ENCODE results near the gene ADAM10. TPM values are rescaled to one million over a fixed set of nuclear protein-coding genes. Genes with fewer than 3 reads are reported as not detected.

ADAM10 gene
- polyA plus RNA-seq, 1 of the 3 experiments (the other 2 are of a cell fraction), result 83.5 TPM

DNA sequence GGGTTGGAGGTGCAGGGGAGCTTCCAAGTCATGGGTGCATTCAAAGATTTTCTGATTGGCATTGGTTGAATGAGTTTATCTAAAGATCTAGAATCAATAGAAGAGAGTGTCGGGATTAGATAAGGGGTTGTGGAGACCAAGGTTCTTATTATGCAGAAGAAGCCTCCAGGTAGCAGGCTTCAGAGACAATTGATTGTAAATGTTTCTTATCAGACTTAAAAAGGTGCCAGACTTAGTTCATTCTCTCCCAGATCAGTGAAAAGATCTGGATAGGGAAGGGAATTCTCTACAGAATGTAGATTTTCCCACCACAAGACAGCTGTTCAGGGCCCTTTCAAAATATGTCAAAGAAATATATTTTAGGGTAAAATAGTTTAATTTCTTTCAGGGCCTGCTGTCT is 188.2 kb downstream of the ADAM10 start:
- CTCF ChIA-PET, result no interaction called here

More for the DNA sequence above, 188.2 kb downstream of the ADAM10 start:
- no peaks in the 10 kb centered on the region for H3K9me3 ChIP-seq
- no peaks in the 10 kb centered on the region for H3K9me2 ChIP-seq
- no peaks in the 10 kb centered on the region for H3F3A ChIP-seq (replicated peaks; ENCODE audit: insufficient read depth)
- WGBS (ENCODE audit: low lambda C conversion rate), result 0% methylated on average over 1 of the region's 1 CpG
- TF ChIP-seq, protein P1, sequence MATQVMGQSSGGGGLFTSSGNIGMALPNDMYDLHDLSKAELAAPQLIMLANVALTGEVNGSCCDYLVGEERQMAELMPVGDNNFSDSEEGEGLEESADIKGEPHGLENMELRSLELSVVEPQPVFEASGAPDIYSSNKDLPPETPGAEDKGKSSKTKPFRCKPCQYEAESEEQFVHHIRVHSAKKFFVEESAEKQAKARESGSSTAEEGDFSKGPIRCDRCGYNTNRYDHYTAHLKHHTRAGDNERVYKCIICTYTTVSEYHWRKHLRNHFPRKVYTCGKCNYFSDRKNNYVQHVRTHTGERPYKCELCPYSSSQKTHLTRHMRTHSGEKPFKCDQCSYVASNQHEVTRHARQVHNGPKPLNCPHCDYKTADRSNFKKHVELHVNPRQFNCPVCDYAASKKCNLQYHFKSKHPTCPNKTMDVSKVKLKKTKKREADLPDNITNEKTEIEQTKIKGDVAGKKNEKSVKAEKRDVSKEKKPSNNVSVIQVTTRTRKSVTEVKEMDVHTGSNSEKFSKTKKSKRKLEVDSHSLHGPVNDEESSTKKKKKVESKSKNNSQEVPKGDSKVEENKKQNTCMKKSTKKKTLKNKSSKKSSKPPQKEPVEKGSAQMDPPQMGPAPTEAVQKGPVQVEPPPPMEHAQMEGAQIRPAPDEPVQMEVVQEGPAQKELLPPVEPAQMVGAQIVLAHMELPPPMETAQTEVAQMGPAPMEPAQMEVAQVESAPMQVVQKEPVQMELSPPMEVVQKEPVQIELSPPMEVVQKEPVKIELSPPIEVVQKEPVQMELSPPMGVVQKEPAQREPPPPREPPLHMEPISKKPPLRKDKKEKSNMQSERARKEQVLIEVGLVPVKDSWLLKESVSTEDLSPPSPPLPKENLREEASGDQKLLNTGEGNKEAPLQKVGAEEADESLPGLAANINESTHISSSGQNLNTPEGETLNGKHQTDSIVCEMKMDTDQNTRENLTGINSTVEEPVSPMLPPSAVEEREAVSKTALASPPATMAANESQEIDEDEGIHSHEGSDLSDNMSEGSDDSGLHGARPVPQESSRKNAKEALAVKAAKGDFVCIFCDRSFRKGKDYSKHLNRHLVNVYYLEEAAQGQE (IDR thresholded peaks at IDR 0.05; ENCODE audit: low read depth, low read length), result no peak
- TF ChIP-seq GATA2 (CRISPR knock-in tag; IDR thresholded peaks at IDR 0.05), result no peak
- no peak for TF ChIP-seq TCF12 (IDR thresholded peaks at IDR 0.05)
- TF ChIP-seq SIN3A (IDR thresholded peaks at IDR 0.05; ENCODE audit: borderline replicate concordance, low read depth, low read length), result no peak
- no peak for TF ChIP-seq NFIC (IDR thresholded peaks at IDR 0.05; ENCODE audit: borderline replicate concordance)
- no peak for TF ChIP-seq GABPA (IDR thresholded peaks at IDR 0.05; ENCODE audit: low read depth)
- no peak for TF ChIP-seq SMC3 (IDR thresholded peaks at IDR 0.05; ENCODE audit: low read depth, low read length)
- TF ChIP-seq MEF2A (IDR thresholded peaks at IDR 0.05; ENCODE audit: borderline replicate concordance, low read depth), result no peak
- TF ChIP-seq NRF1 (IDR thresholded peaks at IDR 0.05; ENCODE audit: low read depth, low read length), result no peak
- TF ChIP-seq, protein P2, sequence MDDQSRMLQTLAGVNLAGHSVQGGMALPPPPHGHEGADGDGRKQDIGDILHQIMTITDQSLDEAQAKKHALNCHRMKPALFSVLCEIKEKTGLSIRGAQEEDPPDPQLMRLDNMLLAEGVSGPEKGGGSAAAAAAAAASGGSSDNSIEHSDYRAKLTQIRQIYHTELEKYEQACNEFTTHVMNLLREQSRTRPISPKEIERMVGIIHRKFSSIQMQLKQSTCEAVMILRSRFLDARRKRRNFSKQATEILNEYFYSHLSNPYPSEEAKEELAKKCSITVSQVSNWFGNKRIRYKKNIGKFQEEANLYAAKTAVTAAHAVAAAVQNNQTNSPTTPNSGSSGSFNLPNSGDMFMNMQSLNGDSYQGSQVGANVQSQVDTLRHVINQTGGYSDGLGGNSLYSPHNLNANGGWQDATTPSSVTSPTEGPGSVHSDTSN (IDR thresholded peaks at IDR 0.05), result no peak
- TF ChIP-seq, protein P3, sequence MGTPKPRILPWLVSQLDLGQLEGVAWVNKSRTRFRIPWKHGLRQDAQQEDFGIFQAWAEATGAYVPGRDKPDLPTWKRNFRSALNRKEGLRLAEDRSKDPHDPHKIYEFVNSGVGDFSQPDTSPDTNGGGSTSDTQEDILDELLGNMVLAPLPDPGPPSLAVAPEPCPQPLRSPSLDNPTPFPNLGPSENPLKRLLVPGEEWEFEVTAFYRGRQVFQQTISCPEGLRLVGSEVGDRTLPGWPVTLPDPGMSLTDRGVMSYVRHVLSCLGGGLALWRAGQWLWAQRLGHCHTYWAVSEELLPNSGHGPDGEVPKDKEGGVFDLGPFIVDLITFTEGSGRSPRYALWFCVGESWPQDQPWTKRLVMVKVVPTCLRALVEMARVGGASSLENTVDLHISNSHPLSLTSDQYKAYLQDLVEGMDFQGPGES (IDR thresholded peaks at IDR 0.05; ENCODE audit: low read depth, low read length), result no peak
- TF ChIP-seq, protein P4, sequence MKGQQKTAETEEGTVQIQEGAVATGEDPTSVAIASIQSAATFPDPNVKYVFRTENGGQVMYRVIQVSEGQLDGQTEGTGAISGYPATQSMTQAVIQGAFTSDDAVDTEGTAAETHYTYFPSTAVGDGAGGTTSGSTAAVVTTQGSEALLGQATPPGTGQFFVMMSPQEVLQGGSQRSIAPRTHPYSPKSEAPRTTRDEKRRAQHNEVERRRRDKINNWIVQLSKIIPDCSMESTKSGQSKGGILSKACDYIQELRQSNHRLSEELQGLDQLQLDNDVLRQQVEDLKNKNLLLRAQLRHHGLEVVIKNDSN (IDR thresholded peaks at IDR 0.05; ENCODE audit: borderline replicate concordance, low read depth), result no peak
- TF ChIP-seq FOSL2 (IDR thresholded peaks at IDR 0.05; ENCODE audit: borderline replicate concordance, low read depth), result no peak
- TF ChIP-seq POLR2AphosphoS5 (IDR thresholded peaks at IDR 0.05; ENCODE audit: low read depth, low read length), result no peak
- H3K4me1 ChIP-seq (ENCODE audit: control insufficient read depth in 1 of 2, insufficient read depth in 2 of 2, low read depth in 1 of 2, low read length in 1 of 2), result peaks cover 0 to 8% of the 10 kb centered on the region in 2 experiments; a peak in 1 of 4 replicates
- no peaks in the 10 kb centered on the region for H3K36me3 ChIP-seq (replicated peaks in 1 of 2; ENCODE audit: control insufficient read depth in 1 of 2, insufficient read depth in 2 of 2, low read length in 1 of 2)
- no peak overlapping the region for H3K9ac ChIP-seq
- H3K4me2 ChIP-seq, result no peak overlapping the region
- no peak overlapping the region for H2AFZ ChIP-seq (ENCODE audit: low read depth)
- H3K27me3 ChIP-seq (ENCODE audit: insufficient read depth), result no peaks in the 10 kb centered on the region; the same call in 1 of the 2 replicates
- H3K27ac ChIP-seq (ENCODE audit: low read depth in 2 of 2, low read length in 1 of 2), result no peak overlapping the region
- no peaks in the 10 kb centered on the region for H3K79me2 ChIP-seq (ENCODE audit: insufficient read depth)
- H3K4me3 ChIP-seq (ENCODE audit: low read depth in 2 of 2, low read length in 1 of 2), result no peak overlapping the region
- POLR2A ChIA-PET, result no interaction called here
- no peaks in the 10 kb centered on the region for H4K20me1 ChIP-seq (ENCODE audit: insufficient read depth)
- DNase-seq, result no peak

All from SK-N-SH (cell line).